ENCODE measurements around the gene NAPA.

NAPA gene

DNA sequence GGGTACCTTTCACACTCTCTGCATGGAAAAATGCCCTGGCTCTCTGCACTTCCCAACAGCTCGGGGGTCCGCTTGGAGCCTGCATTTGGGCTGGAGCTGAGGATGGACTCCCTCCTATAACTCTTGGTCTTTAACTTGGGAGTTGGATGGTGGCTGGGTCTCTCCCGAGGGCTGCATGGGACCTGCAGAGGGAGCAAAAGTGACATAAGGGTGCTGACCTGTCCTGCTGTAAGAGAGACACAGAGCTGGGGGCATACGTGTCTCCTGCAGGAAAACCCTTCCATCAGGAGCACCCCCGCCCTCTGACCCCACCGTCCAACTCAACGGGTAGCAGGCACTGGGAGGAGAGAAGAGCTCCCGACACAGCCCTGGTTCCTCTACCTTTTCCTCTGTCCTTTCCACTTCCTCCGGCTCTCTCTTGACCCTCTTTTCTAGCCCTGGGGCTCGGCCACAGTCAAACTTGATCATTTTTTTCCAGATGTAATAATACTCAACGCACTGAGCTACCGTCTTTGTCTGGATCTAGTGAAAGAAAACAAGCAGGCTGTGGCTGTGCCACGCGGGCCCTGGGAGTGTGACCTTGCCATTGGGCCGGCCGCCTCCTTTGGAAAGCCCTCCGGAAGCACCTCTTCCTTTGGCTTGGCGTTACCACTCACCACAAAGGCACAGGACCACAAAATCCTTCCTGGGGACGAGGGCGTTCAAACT lies 6.8 kb upstream of the NAPA start:
- no peak for DNase-seq

DNA sequence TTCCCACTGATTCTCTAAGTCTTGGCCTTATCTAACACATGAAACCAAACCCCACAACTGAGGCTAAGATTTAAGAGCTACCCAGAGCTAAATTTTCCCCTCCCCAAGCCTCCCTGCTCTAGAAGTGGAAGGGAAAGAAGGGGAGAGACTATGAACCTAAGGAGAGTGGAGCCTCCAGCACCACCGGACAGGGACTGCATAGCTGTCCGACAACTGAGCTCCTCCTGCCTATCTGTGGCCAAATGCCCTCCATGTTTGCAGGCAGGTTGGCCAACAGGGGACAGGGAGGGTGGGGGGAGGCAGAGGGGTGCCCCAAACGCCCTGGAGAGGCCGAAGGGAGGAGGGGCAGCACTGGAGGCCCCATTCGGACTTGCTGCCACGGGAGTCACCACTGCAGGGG lies 6.0 kb upstream of the NAPA start:
- no peak for DNase-seq

DNA sequence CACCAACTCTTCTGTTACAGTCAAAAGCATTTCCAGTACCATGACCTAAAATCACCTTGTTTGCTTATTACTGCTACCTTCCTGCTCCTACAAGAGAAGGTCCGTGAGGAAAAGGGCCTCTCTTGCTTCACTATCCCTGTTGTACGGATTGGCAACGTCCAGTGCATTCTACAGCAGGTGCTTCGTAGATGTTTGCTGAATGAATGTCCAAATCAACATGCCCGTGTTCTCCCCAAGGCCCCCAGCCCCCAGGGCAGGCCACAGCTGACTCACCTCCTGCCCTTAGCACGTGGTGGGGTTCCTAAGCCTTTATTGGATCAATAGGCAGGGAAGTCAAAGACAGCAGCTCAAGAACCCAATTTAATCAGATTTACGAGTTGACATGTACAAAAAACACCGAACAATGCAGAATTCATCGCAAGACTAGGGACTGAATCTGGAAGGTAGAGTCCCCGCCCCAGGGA lies 5.5 kb upstream of the NAPA start:
- no peak for DNase-seq

DNA sequence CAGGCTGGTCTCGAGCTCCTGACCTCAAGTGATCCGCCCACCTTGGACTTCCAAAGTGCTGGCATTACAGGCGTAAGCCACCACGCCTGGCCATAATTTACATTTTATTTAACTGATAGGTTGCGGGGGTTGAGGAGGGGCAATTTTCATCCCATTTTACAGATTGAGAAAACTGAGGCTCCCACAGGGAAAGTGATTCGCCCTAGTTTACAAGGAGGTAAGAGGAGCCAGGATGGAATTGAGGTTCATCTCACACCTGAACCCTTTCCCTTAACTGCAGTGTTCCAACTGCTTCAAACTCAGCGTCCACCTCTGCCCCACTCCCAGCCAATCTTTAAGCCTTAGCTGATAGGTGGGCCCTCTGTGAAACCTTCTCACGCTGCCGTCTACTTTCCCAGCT lies 4.0 kb upstream of the NAPA start:
- no peak for DNase-seq

DNA sequence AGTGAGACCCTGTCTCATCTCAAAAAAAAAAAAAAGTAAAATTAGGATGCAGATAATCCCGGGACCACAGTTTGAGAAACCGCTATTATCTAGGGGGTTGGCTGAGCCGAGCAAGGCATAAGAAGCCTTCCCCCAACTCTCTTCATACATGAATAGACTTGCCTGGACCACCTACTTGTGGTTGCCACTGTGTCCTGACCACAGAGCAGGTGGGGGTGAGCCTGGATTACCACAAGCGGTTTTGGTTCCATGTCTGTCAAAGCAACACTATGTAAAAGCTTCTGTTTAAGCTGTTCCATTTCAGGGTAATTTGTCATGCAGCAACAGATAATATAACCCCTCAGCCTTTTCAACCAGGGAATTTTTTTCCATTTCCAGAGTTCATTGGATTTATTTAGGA lies 3.3 kb upstream of the NAPA start:
- DNase-seq: no peak

DNA sequence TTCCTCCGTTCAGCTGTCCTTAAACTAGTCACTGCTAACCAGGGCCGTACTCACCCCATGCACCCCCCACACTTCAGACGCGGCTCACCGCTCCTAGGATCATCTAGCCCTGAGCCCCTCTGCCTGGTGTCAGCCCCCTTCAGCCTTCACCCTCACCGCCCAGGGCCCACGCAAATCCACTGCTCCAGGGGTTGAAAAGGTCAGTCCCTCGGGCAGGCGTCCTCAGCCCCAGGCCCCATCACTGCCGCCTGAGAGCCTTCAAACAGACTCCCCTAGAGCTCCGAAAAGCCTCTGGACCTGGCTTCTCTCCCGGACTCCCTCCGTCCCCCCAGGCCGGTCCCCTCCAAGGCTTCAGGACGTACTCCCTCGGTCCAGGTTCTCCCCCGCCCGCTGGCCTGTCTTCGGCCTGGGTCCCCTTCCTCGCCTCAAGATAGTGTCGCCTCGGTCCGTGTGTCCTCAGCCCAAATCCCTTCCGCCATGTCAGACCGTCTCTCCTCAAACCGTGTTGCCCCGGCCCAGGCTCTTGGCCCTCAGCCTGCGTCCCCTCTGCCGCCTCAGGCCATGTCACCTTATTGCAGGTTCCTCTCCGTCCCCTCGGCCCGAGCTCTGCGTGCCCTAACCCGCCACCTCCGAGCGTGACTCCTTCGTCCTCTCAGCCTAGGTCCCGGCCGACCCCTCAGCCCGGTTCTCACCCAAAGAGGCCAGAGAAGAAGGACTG lies 553 bp downstream of the NAPA start:
- DNase-seq: no peak

DNA sequence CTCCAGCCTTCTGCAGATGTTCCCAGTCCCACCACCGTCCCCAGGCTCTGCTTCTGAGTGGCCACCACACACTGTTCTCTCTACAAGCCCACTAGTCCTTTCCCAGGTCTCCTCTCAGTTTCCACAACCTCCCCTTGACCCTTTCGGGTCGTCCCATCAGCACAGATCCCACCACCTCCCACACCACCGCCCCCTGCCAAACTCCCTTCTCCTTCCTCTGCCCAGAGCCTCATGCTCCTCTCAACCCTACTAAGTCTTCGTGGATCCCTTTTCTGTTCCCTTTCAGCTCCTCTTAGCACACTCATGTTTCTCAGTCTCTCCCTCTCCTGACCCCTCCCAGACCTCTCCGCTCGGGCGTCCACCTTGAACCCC lies 1.9 kb downstream of the NAPA start:
- DNase-seq: no peak

DNA sequence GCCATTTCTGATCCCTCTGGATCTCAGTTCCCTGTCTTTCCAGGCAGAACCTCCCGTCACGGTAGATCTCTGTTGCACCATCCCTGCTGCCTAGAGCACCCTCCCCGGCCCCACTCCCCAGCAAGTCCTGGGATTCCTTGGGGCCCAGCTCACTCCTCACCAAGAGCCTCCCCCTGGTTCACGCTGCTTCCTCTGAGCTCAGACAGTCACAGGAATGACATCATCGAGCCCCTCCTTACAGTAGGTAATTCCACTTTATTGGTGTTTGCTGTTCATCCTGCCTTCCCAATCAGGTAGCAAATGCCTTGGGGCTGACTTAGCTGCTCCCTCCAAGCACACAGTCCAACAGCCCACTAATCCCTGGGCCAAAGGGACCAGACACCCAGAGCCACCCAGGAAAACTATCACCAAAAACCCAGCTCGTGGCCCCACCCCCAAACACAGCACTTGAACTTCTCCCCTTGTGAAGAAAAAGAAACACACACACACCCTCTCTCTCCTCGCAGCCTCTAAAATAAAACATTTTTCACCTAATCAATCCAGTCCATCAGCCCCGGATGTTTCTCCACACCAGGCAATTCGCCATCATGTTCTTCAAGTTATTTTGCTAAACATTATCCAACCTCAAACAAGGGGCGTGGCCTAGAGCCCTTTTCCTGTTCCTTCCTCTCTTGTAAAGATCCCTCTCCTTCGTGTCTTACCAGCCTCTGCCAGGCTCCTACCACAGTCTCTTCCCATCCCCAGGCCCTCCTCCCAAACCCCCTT lies 2.5 kb downstream of the NAPA start:
- DNase-seq: no peak

DNA sequence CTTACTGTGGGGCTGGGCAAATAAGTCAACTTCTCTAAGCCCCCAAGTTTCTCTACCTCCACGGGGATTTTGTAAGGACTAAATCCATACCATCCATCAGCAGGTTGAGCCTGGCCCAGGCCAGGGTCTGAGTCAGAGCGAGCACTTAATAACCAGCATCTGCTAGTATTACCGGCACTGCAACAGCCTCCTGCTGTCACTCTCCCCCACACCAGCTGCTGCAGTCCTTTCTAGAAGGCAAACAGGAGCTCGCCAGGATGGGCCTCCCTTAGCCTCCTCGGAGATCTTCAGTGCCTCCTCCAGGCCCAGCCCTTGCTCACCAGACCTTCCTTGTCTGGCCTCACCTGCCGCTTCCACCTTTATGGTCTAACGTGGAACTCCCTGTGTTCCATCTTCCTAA lies 3.2 kb downstream of the NAPA start:
- no peak for DNase-seq

DNA sequence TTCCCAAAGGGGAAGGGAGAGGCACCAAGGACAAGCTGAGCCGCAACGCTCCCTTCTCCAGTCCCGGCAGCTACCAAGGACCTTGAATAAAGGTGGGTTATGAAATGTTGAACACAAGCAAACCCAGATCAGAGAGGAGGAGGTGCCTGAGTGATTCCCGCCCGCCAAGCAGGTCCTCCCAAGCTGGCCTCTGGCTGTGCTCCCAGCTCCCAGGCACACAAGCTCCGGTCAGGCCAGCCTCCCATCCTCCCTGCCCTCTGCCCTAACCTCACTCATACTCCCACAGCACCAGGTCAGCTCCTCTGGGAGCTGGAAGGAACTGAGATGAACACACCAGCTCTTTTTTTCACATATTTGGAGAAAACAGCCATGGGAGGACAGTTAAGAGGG lies 3.7 kb downstream of the NAPA start:
- no peak for DNase-seq

DNA sequence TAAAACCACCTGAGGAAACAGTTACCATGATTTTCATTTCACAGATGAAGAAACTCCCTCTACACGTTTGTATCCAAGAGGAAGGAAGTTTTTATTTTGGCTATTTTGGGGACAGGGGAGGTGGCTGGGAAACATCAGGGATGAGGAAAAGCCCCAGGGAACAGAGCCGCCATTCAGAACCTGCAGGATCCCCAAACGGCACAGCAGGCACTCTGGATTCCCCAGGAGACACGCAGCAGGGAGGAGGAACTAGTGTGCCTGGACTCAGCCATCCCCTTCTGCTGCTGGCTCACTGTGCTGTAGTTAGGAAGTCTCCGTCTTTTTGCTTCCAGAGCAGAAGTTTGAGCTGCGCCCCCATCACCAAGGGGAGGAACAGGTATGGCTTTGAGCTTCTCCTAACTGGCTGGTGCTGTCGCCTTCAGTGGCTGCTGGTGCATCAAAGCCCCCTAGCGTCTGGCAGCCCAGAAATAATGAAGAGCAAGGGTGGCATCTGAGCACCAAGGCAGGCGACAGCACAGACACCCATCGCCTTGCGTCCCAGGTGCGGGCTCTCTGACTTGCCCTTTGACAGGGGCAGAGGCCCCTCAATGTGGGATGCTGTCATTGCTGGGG lies 4.2 kb downstream of the NAPA start:
- no peak for DNase-seq

DNA sequence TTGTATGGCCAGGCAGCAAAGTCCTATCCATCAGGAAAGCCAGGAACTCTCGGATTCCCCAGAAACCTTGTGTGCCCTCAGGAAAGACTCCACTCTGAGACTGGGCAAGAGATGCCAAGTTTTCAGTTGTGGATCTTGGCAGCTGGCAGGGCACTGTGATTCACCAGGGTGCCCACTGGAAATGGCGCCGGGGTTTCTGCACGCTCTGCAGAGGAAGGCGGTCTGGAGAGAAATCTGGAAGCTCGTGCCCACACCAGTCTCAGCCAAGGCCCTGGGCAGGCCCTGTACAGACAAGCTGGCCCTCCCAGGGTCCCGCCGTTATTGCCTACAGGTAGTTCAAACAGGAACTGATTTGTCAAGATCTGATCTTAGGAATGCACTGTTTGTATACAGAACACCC lies 4.9 kb downstream of the NAPA start:
- no peak for DNase-seq

DNA sequence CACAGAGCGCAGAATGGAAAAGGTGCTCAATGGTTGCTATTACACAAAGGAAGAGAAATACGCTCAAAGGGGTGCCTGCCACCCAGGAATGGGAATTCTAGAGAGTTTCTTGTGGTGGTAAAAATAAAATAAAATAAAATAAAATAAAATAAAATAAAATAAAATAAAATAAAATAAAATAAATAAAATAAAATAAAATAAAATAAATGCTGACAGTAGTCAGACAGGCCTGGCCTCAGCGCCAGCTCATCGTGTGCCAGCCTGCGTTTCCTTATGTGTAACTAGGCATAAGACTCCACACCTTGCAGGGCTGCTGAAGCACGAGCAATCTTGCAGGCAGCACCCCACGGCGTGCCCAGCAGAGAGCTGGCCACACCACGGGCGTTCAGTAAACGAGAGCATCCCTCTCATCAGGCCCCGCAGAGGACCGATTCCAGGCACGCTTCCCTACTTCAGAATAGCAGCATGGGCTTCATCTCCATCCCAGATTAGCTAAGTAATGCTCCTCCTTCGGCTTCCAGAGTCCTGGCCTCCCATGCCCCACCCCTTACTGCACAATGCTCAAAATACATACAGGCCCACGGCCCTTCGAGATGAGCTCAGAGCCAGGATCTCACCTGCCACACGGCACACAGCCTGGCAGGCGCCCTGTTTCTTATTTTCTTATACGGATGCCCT lies 5.6 kb downstream of the NAPA start:
- no peak for DNase-seq

DNA sequence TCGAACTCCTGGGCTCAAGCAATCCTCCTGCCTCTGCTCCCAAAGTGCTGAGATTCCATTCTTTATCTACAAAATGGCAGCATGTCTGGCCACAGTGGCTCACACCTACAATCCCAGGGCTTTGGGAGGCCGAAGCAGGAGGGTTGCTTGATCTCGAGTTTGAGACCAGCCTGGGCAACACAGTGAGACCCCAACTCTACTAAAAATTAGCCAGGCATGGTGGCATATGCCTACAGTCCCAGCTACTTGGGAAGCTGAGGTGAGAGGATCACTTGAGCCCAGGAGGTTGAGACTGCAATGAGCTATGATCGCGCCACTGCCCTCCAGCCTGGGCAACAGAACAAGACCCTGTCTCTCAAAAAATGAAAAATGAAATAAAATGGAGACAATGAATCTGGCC lies 6.1 kb downstream of the NAPA start:
- no peak for DNase-seq

DNA sequence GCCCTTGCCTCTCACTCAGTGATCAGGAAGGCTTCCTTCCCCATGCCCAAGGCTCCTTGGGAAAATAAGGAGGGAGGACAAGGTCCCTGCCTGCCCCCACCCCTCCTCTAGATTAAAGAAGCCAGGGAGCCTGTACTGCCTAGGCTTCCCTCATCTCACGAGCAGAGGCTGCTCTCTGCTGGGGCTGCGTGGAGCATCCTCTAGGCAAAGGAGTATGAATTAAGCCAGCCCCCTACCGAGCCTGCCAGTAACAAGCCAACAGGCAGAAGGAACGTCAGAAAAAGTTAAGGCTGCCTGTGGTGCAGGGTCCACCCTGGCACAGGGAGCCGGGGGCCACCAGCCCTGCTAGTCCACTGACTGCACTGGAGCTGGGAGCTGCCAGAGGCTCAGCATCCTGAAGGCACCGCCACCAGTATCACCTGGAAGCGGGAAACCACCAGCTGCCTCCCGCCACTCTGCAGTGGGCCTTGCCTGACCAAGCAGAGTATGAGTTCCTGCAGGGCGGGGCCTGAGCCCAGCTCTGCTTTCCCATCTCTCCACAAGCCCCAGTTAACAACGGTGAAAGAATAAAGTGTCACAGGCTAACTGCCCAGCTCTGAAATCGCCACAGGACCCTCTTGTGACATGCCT lies 6.8 kb downstream of the NAPA start:
- DNase-seq: peak in 1 of 2 experiments; percentile 72

DNA sequence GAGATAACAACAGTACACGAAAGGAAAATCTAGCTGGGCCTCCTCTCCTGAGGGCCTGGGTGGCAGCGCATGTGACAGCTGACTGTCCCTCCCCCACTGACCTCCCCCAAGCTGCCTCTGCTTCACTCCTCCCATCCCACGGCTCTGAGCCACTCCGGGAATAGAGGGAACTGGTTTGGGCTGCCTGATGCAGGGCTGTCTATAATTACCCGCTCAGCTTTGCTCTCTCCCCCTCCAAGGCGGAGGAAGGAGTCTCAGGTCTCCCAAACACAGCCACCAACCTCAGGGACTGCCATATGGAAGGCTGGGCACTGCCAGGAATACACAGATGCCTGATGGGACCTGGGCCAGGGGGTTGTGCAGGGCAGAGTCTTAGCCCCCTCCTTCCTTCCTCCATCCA lies 7.9 kb downstream of the NAPA start:
- DNase-seq: peak; percentile 77 to 80

DNA sequence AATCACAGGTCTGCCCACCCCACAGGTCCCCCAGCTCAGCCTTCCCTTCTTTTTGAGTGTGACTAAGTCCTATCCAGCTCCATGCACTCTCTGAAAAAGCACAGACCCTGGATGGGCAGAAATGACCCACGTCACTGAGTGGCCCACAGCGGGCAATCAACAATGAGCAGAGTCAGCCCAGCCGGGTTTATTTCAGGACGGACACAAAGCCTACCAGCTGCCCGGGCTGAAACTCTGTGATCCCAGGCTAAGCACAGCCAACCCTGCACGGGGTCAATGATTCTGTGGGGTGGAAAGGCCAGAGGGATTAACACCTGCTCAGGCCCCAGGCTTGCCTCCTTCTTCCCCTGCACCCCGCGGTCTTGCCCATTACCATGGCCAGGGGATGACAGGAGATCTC lies 8.4 kb downstream of the NAPA start:
- no peak for DNase-seq

DNA sequence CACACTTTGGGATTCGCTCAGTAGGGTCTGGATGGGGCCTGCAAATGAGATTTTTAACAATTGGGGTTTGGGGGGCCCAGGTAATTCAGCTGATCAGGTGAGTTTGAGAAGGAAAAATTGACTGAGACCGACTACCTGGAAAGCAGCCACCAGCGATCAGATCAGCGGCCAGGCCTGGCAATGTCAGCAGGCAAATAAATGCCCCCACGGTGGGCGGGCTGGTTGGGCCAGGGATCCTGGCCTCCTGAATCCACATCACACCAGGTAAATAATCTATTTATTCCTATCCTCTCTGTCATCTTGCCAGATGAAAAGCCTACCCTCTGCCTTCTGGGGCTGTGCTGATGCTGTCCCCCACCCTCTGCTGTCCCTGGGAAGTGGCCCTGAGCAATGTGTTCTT lies 9.4 kb downstream of the NAPA start:
- no peak for DNase-seq

DNA sequence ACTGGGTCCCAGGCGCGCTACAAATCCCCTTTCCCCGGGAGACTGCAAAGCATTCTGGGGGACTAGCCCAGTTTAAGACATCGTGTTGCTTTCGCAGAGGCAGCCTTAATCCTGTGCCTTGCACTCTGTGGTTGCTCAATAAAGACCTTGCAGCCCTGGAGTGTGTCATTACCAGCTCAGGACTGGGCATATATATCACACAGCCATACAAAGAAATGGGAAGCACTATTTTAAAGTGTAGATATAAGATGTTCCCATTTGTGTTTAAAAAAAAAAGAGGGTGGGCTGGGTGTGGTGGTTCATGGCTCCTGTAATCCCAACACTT lies 11.1 kb downstream of the NAPA start:
- DNase-seq: no peak

DNA sequence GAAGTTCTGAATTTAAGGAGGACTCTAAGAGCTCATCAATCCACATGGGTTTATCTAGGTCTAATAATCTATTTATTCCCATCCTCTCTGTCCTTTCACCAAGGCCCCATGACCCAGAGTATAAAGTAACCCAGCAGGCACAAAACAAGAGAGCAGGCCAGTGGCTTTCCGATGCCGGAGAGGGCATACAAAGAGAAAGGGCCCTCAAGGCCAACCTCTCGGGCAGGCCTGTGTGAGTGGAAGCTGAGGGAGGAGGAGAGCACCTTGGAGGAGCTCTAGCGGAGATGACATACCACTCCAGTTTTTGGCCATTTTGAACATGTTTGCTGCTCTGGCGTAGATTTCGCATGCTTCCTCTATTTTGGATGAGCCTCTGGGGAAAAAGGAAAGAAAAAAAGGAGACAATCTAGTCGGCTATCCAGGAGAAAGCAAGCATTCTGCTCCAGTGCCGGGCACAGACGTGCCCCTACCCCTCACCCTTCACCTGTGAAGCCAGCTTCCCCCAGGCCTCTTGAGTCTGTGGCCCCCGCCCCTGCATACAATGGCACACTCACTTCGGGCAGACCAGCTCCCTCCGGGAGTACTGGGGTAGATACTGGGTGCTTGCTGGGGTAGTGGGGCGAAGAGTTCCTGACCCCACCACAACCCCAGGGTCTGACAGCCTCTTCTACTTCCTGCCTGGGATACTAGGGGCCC lies 11.6 kb downstream of the NAPA start:
- no peak for DNase-seq

DNA sequence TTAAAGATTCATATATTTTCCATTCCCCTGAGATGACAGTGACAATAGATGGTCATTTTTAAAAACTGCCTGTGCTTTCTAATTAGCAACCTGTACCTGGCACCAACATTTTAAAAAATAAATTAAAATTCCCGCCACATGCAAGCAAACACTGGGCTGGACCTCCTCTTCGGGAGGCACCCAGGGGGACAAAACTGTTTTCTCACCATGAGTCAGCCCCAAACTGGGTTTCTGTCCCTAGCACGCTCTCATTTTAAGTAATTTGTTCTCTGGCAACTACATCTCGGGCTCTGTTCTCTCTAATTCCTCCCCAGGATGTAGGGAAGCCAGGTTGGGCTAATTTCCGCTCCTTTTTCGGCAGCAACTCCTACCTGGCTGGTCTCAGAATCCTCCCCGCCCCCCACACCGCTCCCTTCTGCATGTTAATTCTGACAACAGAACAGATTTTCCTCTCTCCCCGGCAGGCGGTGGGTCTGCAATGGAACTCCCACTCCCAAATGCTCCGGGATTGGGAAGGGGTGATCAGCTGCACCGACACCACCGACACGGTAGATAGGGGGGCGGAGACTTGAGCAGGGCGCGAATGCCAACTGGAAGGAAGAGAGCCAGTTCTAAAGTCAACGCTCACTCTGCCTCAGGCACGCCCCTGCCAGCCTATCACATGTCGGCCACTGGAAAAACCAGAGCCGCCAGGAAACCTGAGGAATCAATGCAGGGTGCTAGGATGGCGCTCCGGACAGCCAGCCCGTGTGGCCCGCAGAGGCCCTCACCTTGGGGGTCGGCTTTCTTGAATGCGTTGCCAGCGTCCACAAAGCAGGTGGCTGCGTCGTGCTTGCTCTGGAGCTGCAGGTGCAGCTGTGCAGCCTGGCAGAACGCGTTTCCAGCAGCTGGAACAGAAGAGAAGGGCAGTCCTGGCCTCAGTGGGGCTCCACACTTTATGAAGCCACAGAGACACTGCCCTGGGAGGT lies 14.7 kb downstream of the NAPA start:
- DNase-seq: peak in 1 of 2 experiments; percentile 63

Measured in cerebellar nuclear complex (tissue), 1 donor.